Activated T-helper 17 cell treated with anti-CD3 and anti-CD28 coated beads, Interleukin-2, amount 50 U/mL, for 72 hours (primary cell): Measurements from ENCODE around the gene SLC16A5. TPM values are rescaled to one million over a fixed set of nuclear protein-coding genes. Genes with fewer than 3 reads are reported as not detected.
"Not testable (repeated sequence)": the region's sequence is repeated elsewhere in the genome, so short reads cannot be mapped to it uniquely, and the experiment has no call there.

ENCODE experiments used
- ATAC-seq: fragments of 150-1000 bp; cut with Tn5 transposase; replicated peaks from 2 replicates; pipeline ENCODE4 v1.10.0; 2021; ENCODE audit warnings: mild to moderate bottlenecking, moderate library complexity
- H3K27ac Mint-ChIP-seq: one replicate; pipeline ENCODE4 v1.8.0; 2022; ENCODE audit warnings: mixed read lengths
- H3K27me3 Mint-ChIP-seq: one replicate; pipeline ENCODE4 v1.8.0; 2022; ENCODE audit warnings: mixed read lengths
- H3K36me3 Mint-ChIP-seq: one replicate; pipeline ENCODE4 v1.8.0; 2022; ENCODE audit warnings: low read depth, mild to moderate bottlenecking, mixed read lengths
- H3K4me1 Mint-ChIP-seq: one replicate; pipeline ENCODE4 v1.8.0; 2022; ENCODE audit warnings: mixed read lengths
- H3K4me3 Mint-ChIP-seq: one replicate; pipeline ENCODE4 v1.8.0; 2022; ENCODE audit warnings: mild to moderate bottlenecking, mixed read lengths
- H3K9me3 Mint-ChIP-seq: one replicate; pipeline ENCODE4 v1.8.0; 2022; ENCODE audit warnings: mixed read lengths
- total RNA-seq, 2 donors: library from RNA; stranded (reverse); gene quantifications; one replicate each; pipeline ENCODE4 v1.2.3, GENCODE V29; 2022

SLC16A5 gene
- total RNA-seq = 10 to 100 TPM in 1 of 2 donors, 1 to 10 TPM in 1; 5.4 to 14.6 TPM

GRCh38 chr17:75087558-75088453 is at the start of gene SLC16A5:
SLC16A5 (plus strand) TSS chr17:75087954; CDS start chr17:75093637, 5,683 bp downstream.
- Mint-ChIP-seq H3K27me3 (no peaks in the 10 kb centered on the region), H3K36me3 (no peaks in the 10 kb centered on the region), H3K4me1 (peaks cover 18% of the 10 kb centered on the region), H3K4me3 (peak within 1 kb of the TSS; percentile 48), H3K27ac (peak within 1 kb of the TSS; percentile 75), H3K9me3 (no peaks in the 10 kb centered on the region)
- ATAC-seq = peak; percentile 81

- no peaks in the 10 kb centered on the region for H3K9me3 Mint-ChIP-seq
- H3K27ac Mint-ChIP-seq = peak overlapping the region; percentile 7
- no peak overlapping the region for H3K4me3 Mint-ChIP-seq
- H3K27me3 Mint-ChIP-seq = no peaks in the 10 kb centered on the region
- H3K4me1 Mint-ChIP-seq = peaks cover 24% of the 10 kb centered on the region
- peaks cover 66% of the 10 kb centered on the region for H3K36me3 Mint-ChIP-seq
- ATAC-seq = no peak
Observed at GRCh38 chr17:75039238-75039637, 48.5 kb upstream of the SLC16A5 start.

- Mint-ChIP-seq H3K27me3 (no peaks in the 10 kb centered on the region), H3K36me3 (peaks cover 59% of the 10 kb centered on the region), H3K4me3 (no peak overlapping the region), H3K9me3 (no peaks in the 10 kb centered on the region), H3K4me1 (peaks cover 13% of the 10 kb centered on the region), H3K27ac (no peak overlapping the region)
- no peak for ATAC-seq
Observed at GRCh38 chr17:75041656-75042280, 46.0 kb upstream of the SLC16A5 start.

GRCh38 chr17:75043789-75044188 is 44.0 kb upstream of the SLC16A5 start:
- H3K4me3 Mint-ChIP-seq, H3K27ac Mint-ChIP-seq, ATAC-seq, H3K9me3 Mint-ChIP-seq, H3K27me3 Mint-ChIP-seq: not testable (repeated sequence)
- Mint-ChIP-seq H3K36me3 (peaks cover 54% of the 10 kb centered on the region), H3K4me1 (peaks cover 17% of the 10 kb centered on the region)

- ATAC-seq = no peak
- H3K27me3 Mint-ChIP-seq = no peaks in the 10 kb centered on the region
- H3K4me1 Mint-ChIP-seq = peaks cover 20% of the 10 kb centered on the region
- H3K4me3 Mint-ChIP-seq = peak overlapping the region; percentile 92
- H3K9me3 Mint-ChIP-seq = no peaks in the 10 kb centered on the region
- H3K27ac Mint-ChIP-seq = peak overlapping the region; percentile 52
- peaks cover 48% of the 10 kb centered on the region for H3K36me3 Mint-ChIP-seq
Observed at GRCh38 chr17:75044716-75045115, 43.0 kb upstream of the SLC16A5 start.

GRCh38 chr17:75045946-75046406 is 41.8 kb upstream of the SLC16A5 start:
- not testable (repeated sequence) for H3K9me3 Mint-ChIP-seq, H3K27me3 Mint-ChIP-seq, ATAC-seq
- Mint-ChIP-seq H3K36me3 (peaks cover 48% of the 10 kb centered on the region), H3K4me1 (peaks cover 16% of the 10 kb centered on the region), H3K4me3 (peak overlapping the region; percentile 92), H3K27ac (peak overlapping the region; percentile 96)

- Mint-ChIP-seq H3K27ac (peak within 1 kb of the TSS; percentile 96), H3K27me3 (no peaks in the 10 kb centered on the region), H3K36me3 (peaks cover 48% of the 10 kb centered on the region), H3K4me3 (peak within 1 kb of the TSS; percentile 92), H3K9me3 (no peaks in the 10 kb centered on the region), H3K4me1 (peaks cover 16% of the 10 kb centered on the region)
- ATAC-seq = peak; percentile 97
Observed at GRCh38 chr17:75046407-75047289, 41.1 kb upstream of the SLC16A5 start, which contains the start of the genes ATP5PD and KCTD2. ATP5PD (minus strand) TSS chr17:75046969; CDS start chr17:75042650, 4,319 bp downstream. KCTD2 (plus strand) TSS chr17:75047225; CDS start chr17:75047251, 26 bp downstream.

- Mint-ChIP-seq H3K36me3 (peaks cover 48% of the 10 kb centered on the region), H3K4me1 (peaks cover 16% of the 10 kb centered on the region), H3K27ac (peak overlapping the region; percentile 90), H3K9me3 (no peaks in the 10 kb centered on the region), H3K27me3 (no peaks in the 10 kb centered on the region), H3K4me3 (peak overlapping the region; percentile 92)
- ATAC-seq = peak; percentile 3
Observed at GRCh38 chr17:75047398-75048098, 40.2 kb upstream of the SLC16A5 start.

- Mint-ChIP-seq H3K27ac (peak overlapping the region; percentile 90), H3K27me3 (no peaks in the 10 kb centered on the region), H3K36me3 (peaks cover 54% of the 10 kb centered on the region), H3K4me3 (peak overlapping the region; percentile 92), H3K9me3 (no peaks in the 10 kb centered on the region), H3K4me1 (peaks cover 16% of the 10 kb centered on the region)
- no peak for ATAC-seq
Observed at GRCh38 chr17:75048249-75048878, 39.4 kb upstream of the SLC16A5 start.

- H3K36me3 Mint-ChIP-seq = peaks cover 61% of the 10 kb centered on the region
- H3K4me1 Mint-ChIP-seq = peaks cover 16% of the 10 kb centered on the region
Observed at GRCh38 chr17:75049057-75049456, 38.7 kb upstream of the SLC16A5 start.

GRCh38 chr17:75049706-75050105 is 38.0 kb upstream of the SLC16A5 start:
- Mint-ChIP-seq H3K27me3 (no peaks in the 10 kb centered on the region), H3K27ac (no peak overlapping the region), H3K4me3 (peak overlapping the region; percentile 92), H3K9me3 (no peaks in the 10 kb centered on the region), H3K36me3 (peaks cover 65% of the 10 kb centered on the region), H3K4me1 (peaks cover 16% of the 10 kb centered on the region)
- no peak for ATAC-seq

More at GRCh38 chr17:75049057-75049456, 38.7 kb upstream of the SLC16A5 start:
- H3K9me3 Mint-ChIP-seq = no peaks in the 10 kb centered on the region
- no peaks in the 10 kb centered on the region for H3K27me3 Mint-ChIP-seq
- H3K4me3 Mint-ChIP-seq = peak overlapping the region; percentile 92
- ATAC-seq = no peak
- no peak overlapping the region for H3K27ac Mint-ChIP-seq

GRCh38 chr17:75051941-75052340 is 35.8 kb upstream of the SLC16A5 start:
- ATAC-seq = no peak
- Mint-ChIP-seq H3K36me3 (peaks cover 81% of the 10 kb centered on the region), H3K4me3 (no peak overlapping the region), H3K4me1 (peaks cover 11% of the 10 kb centered on the region), H3K9me3 (no peaks in the 10 kb centered on the region), H3K27ac (no peak overlapping the region), H3K27me3 (no peaks in the 10 kb centered on the region)
